Measurements from ENCODE around the gene TAS2R46.
"Not testable (repeated sequence)": the region's sequence is repeated elsewhere in the genome, so short reads cannot be mapped to it uniquely, and the experiment has no call there.

Gene TAS2R46

GRCh38 chr12:11055306-11055705 is 6.8 kb downstream of the TAS2R46 start:
- no peak for TF ChIP-seq CTCF (IDR thresholded peaks at IDR 0.05; ENCODE audit: low read depth, low read length, missing control alignments)
- Histone ChIP-seq H3K36me3 (replicated peaks) (no peaks in the 10 kb centered on the region), H3K27me3 (replicated peaks) (no peaks in the 10 kb centered on the region), H3K4me3 (ENCODE audit: low read depth, low read length) (no peak overlapping the region), H3K27ac (no peak overlapping the region)
- DNase-seq, result no peak
- in situ Hi-C loops (cut with HindIII; ENCODE audit: low pct_ligation_motif_present, low sequenced_read_pairs), result no loop called here

GRCh38 chr12:11049806-11050531 is 12.1 kb downstream of the TAS2R46 start:
- H3K27me3 ChIP-seq (replicated peaks); H3K36me3 ChIP-seq (replicated peaks); H3K4me3 ChIP-seq (ENCODE audit: low read depth, low read length); H3K27ac ChIP-seq; in situ Hi-C loops (cut with HindIII; ENCODE audit: low pct_ligation_motif_present, low sequenced_read_pairs); DNase-seq: not testable (repeated sequence)

GRCh38 chr12:11041366-11041765 is 20.7 kb downstream of the TAS2R46 start:
- H3K4me3 ChIP-seq (ENCODE audit: low read depth, low read length); H3K27me3 ChIP-seq (replicated peaks); H3K27ac ChIP-seq; H3K36me3 ChIP-seq (replicated peaks); DNase-seq; in situ Hi-C loops (cut with HindIII; ENCODE audit: low pct_ligation_motif_present, low sequenced_read_pairs): not testable (repeated sequence)

GRCh38 chr12:11040162-11040561 is 21.9 kb downstream of the TAS2R46 start:
- no peak for TF ChIP-seq CTCF (IDR thresholded peaks at IDR 0.05; ENCODE audit: low read depth, low read length, missing control alignments)
- Histone ChIP-seq H3K4me3 (ENCODE audit: low read depth, low read length) (no peak overlapping the region), H3K36me3 (replicated peaks) (no peaks in the 10 kb centered on the region), H3K27me3 (replicated peaks) (no peaks in the 10 kb centered on the region), H3K27ac (no peak overlapping the region)
- DNase-seq, result no peak
- in situ Hi-C loops (cut with HindIII; ENCODE audit: low pct_ligation_motif_present, low sequenced_read_pairs), result no loop called here

DNA sequence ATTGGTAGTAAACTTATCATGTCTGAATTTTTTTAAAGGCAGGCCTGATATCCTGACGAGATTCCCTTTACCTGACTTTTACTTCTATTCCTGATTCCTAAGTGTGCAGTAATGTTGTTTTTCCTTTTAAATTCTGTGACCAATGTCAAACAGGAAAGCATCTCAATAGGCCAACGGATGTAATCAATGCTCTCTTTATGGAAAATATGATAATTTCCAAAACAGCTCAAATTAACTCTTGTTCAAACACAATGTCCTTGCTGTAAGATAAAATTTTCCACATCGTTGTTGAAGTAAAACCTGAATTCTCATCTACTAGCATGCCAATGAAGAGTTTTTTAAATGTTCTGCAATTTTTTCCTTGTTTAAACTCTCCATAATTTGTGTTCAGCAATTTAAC is 22.9 kb downstream of the TAS2R46 start:
- H3K27me3 ChIP-seq (replicated peaks), result no peaks in the 10 kb centered on the region
- H3K4me3 ChIP-seq (ENCODE audit: low read depth, low read length), result no peak overlapping the region
- TF ChIP-seq CTCF (IDR thresholded peaks at IDR 0.05; ENCODE audit: low read depth, low read length, missing control alignments), result no peak
- no peak for DNase-seq
- no peak overlapping the region for H3K27ac ChIP-seq
- in situ Hi-C loops (cut with HindIII; ENCODE audit: low pct_ligation_motif_present, low sequenced_read_pairs), result no loop called here
- H3K36me3 ChIP-seq (replicated peaks), result no peaks in the 10 kb centered on the region

DNA sequence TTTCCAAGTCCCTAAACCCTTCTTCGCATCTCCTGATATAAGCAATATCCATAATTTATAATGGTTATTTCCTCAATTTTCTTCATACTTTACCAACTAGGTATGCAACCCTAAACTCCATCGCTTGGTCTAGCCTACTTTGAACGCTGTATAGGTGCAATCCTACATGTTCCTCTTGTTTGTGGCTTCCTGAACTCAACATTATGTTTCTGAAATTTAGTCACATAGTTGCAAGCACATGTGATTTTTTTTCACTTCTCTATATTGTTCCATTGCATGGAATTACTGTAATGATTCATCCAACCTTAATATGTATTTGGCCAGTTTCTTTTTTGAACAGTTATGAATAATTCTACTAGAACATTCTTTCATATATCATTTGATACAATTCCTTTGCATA is 28.1 kb downstream of the TAS2R46 start:
- DNase-seq; H3K27me3 ChIP-seq (replicated peaks); H3K36me3 ChIP-seq (replicated peaks); H3K27ac ChIP-seq; H3K4me3 ChIP-seq (ENCODE audit: low read depth, low read length); in situ Hi-C loops (cut with HindIII; ENCODE audit: low pct_ligation_motif_present, low sequenced_read_pairs): not testable (repeated sequence)

GRCh38 chr12:11031307-11031706 is 30.8 kb downstream of the TAS2R46 start, which contains the start of gene TAS2R31:
TAS2R31 (minus strand) TSS chr12:11031407; CDS start chr12:11031335, 72 bp downstream.
- Histone ChIP-seq H3K4me3 (ENCODE audit: low read depth, low read length) (no peak within 1 kb of the TSS), H3K36me3 (replicated peaks) (no peaks in the 10 kb centered on the region), H3K27me3 (replicated peaks) (no peaks in the 10 kb centered on the region), H3K27ac (no peak within 1 kb of the TSS)
- in situ Hi-C loops (cut with HindIII; ENCODE audit: low pct_ligation_motif_present, low sequenced_read_pairs), result no loop called here
- TF ChIP-seq CTCF (IDR thresholded peaks at IDR 0.05; ENCODE audit: low read depth, low read length, missing control alignments), result no peak
- no peak for DNase-seq
